Activated CD8-positive, alpha-beta T cell treated with anti-CD3 and anti-CD28 coated beads for 36 hours (primary cell): ENCODE measurements around the gene MLLT1. TPM values are rescaled to one million over a fixed set of nuclear protein-coding genes. Genes with fewer than 3 reads are reported as not detected.

Experiments used
- ATAC-seq: fragments of 200-7000 bp; cut with Tn5 transposase; one replicate; pipeline ENCODE4 v1.10.0; 2021; ENCODE audit warnings: mild to moderate bottlenecking, moderate library complexity
- CTCF ChIA-PET: fragments of 350-600 bp; sonication (Branson Sonifier 250); formaldehyde crosslinking; loops from one replicate; lab custom pipeline; 2021; ENCODE audit warnings: antibody characterized with exemption; lab: Charles Lee
- POLR2A ChIA-PET: fragments of 350-600 bp; sonication (Branson Sonifier 250); formaldehyde crosslinking; loops from one replicate; lab custom pipeline; 2021; ENCODE audit warnings: antibody characterized with exemption; lab: Charles Lee
- DNase-seq: peaks from one replicate; pipeline ENCODE4 v3.0.0-alpha.2; 2020
- H3K27ac Mint-ChIP-seq: one replicate; pipeline ENCODE4 v1.8.0; 2021; ENCODE audit warnings: mild to moderate bottlenecking, mixed read lengths
- H3K27me3 Mint-ChIP-seq: one replicate; pipeline ENCODE4 v1.8.0; 2021; ENCODE audit warnings: mixed read lengths
- H3K36me3 Mint-ChIP-seq: one replicate; pipeline ENCODE4 v1.8.0; 2021; ENCODE audit warnings: low read depth, mixed read lengths
- H3K4me1 Mint-ChIP-seq: one replicate; pipeline ENCODE4 v1.8.0; 2021; ENCODE audit warnings: low read depth, mixed read lengths
- H3K4me3 Mint-ChIP-seq: one replicate; pipeline ENCODE4 v1.8.0; 2021; ENCODE audit warnings: mild to moderate bottlenecking, moderate library complexity, mixed read lengths
- H3K9me3 Mint-ChIP-seq: one replicate; pipeline ENCODE4 v1.8.0; 2021; ENCODE audit warnings: mixed read lengths
- intact Hi-C: fragments of 100-400 bp; cut with micrococcal nuclease; formaldehyde crosslinking; loops from one replicate; pipeline ENCODE4 v1.10.0; 2022
- total RNA-seq, 2 experiments: library from RNA; stranded (reverse); gene quantifications; one replicate each; pipeline ENCODE4 v1.2.3, GENCODE V29; 2021
- TF ChIP-seq, protein P1 (sequence below): fragments of 200-600 bp; IDR thresholded peaks from one replicate; pipeline ENCODE4 v1.8.0; 2022; ENCODE audit warnings: antibody characterized with exemption, mild to moderate bottlenecking

Gene MLLT1
- total RNA-seq, 2 experiments from 2014 or later = 41.4 to 44.6 TPM

DNA sequence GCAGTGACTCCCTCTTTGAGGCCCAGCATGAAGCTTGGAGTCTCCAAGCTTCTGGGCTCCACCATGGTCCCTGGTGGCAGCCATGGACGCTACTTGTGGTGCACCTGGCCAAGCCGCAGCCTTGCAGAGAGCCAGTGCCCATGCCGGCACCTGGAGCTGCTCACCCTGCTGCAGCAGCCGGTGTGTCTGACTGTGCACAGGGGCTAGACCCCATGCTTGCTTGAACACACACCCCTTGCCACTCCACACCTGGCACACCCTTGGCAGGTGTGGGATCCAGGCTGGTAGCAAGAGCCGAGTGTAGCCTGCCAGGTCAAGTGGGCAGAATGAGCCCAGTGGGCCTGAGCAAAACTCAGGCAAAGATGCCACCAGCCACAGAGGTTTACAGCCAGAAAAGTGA is 18.6 kb upstream of the MLLT1 start:
- ATAC-seq (no peak), DNase-seq (no peak)
- Mint-ChIP-seq H3K36me3 (peaks cover 4% of the 10 kb centered on the region), H3K4me3 (no peak overlapping the region), H3K9me3 (peaks cover 5% of the 10 kb centered on the region), H3K4me1 (no peaks in the 10 kb centered on the region), H3K27ac (no peak overlapping the region), H3K27me3 (peaks cover 3% of the 10 kb centered on the region)
- intact Hi-C loops = no loop called here
- POLR2A ChIA-PET = interaction anchor here (0.7 to 1.3 kb wide), 2 partner anchors 11 to 20 kb away, joined by 3 read pairs; no protein-coding TSS in a partner anchor
- CTCF ChIA-PET = interaction anchor here (1.1 kb wide), 1 partner anchor 42 kb away, joined by 3 read pairs; no protein-coding TSS in a partner anchor
- TF ChIP-seq, protein P1, sequence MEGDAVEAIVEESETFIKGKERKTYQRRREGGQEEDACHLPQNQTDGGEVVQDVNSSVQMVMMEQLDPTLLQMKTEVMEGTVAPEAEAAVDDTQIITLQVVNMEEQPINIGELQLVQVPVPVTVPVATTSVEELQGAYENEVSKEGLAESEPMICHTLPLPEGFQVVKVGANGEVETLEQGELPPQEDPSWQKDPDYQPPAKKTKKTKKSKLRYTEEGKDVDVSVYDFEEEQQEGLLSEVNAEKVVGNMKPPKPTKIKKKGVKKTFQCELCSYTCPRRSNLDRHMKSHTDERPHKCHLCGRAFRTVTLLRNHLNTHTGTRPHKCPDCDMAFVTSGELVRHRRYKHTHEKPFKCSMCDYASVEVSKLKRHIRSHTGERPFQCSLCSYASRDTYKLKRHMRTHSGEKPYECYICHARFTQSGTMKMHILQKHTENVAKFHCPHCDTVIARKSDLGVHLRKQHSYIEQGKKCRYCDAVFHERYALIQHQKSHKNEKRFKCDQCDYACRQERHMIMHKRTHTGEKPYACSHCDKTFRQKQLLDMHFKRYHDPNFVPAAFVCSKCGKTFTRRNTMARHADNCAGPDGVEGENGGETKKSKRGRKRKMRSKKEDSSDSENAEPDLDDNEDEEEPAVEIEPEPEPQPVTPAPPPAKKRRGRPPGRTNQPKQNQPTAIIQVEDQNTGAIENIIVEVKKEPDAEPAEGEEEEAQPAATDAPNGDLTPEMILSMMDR = no peak

DNA sequence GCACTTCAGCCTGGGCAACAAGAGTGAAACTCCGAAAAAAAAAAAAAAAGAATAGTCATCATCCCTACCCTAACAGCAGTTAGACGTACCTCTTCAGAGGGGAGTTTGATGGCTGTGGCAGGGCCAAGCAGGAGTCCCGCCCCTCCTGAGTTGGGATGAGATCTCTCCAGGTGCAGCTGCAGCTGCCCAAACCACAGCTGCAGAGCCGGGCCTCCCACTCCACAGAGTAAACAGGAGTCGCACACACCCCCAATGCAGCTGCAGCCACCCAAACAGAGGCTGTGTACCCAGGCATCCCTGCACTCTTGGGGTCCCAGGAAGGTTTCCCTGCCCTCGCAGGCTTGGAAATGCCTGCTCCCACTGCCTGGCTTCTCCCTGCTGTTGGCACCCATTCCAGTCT is 17.4 kb upstream of the MLLT1 start:
- Mint-ChIP-seq H3K27ac (no peak overlapping the region), H3K27me3 (peaks cover 3% of the 10 kb centered on the region), H3K36me3 (peaks cover 11% of the 10 kb centered on the region), H3K4me3 (no peak overlapping the region), H3K9me3 (peaks cover 8% of the 10 kb centered on the region), H3K4me1 (no peaks in the 10 kb centered on the region)
- DNase-seq (no peak), ATAC-seq (no peak)
- ChIA-PET CTCF (interaction anchor here (3.1 kb wide), 1 partner anchor 79 kb away, joined by 17 read pairs; no protein-coding TSS in a partner anchor), POLR2A (interaction anchor here (0.6 kb wide), 1 partner anchor 332 kb away, joined by 3 read pairs; no protein-coding TSS in a partner anchor)
- TF ChIP-seq, protein P1 = no peak
- intact Hi-C loops = no loop called here

DNA sequence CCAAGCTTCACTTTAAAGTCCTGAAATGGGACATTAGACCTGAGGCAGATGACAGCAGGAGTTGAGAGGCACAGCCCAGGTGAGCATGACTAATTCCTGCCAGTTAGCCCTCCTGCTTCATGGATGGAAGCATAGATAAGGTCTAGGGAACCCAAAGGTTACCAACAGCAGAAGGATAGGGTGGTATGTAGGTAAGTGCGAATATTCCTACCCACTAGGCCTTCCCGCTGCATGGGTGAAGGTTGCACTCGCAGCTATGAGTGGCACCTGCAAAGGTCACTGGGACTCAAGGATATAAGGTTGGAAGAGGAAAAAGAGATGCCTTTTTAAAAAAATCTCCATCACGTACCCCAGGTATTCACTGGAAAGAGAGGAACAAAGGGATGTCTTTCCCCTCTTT is 12.2 kb upstream of the MLLT1 start:
- TF ChIP-seq, protein P1 = no peak
- H3K4me1 Mint-ChIP-seq = no peaks in the 10 kb centered on the region
- no peak overlapping the region for H3K4me3 Mint-ChIP-seq
- intact Hi-C loops = no loop called here
- peaks cover 49% of the 10 kb centered on the region for H3K9me3 Mint-ChIP-seq
- H3K27me3 Mint-ChIP-seq = peaks cover 1% of the 10 kb centered on the region
- ATAC-seq = no peak
- CTCF ChIA-PET = no interaction called here
- peaks cover 17% of the 10 kb centered on the region for H3K36me3 Mint-ChIP-seq
- DNase-seq = peak; percentile 18
- no peak overlapping the region for H3K27ac Mint-ChIP-seq
- POLR2A ChIA-PET = no interaction called here

DNA sequence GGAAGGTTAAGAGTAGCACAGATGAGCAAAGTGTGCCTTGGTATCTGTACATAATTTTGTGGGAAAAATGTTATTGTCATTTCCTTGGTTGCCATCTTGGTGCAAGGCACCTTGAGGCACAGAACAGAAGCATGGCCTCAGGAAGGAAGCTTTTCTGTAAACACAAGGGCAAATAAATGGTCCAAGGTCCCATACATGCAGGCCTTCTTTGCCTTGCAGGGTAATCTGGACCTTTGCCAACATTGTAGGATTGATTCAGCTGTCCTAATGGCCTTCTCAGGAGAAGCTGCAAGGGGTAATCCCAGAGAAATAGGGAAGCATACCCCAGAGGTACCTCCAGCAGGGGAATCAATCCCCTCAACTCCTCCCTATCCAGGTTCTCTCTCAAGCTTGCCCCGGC is 9.0 kb upstream of the MLLT1 start:
- TF ChIP-seq, protein P1 = no peak
- CTCF ChIA-PET = interaction anchor here (1.3 to 3.0 kb wide), 2 partner anchors 11 to 70 kb away, joined by 4 to 15 read pairs; no protein-coding TSS in a partner anchor
- H3K9me3 Mint-ChIP-seq = peaks cover 46% of the 10 kb centered on the region
- H3K36me3 Mint-ChIP-seq = peaks cover 13% of the 10 kb centered on the region
- DNase-seq (no peak), ATAC-seq (no peak)
- intact Hi-C loops = no loop called here
- H3K4me3 Mint-ChIP-seq = no peak overlapping the region
- H3K27me3 Mint-ChIP-seq = no peaks in the 10 kb centered on the region
- no peak overlapping the region for H3K27ac Mint-ChIP-seq
- POLR2A ChIA-PET = no interaction called here
- no peaks in the 10 kb centered on the region for H3K4me1 Mint-ChIP-seq

DNA sequence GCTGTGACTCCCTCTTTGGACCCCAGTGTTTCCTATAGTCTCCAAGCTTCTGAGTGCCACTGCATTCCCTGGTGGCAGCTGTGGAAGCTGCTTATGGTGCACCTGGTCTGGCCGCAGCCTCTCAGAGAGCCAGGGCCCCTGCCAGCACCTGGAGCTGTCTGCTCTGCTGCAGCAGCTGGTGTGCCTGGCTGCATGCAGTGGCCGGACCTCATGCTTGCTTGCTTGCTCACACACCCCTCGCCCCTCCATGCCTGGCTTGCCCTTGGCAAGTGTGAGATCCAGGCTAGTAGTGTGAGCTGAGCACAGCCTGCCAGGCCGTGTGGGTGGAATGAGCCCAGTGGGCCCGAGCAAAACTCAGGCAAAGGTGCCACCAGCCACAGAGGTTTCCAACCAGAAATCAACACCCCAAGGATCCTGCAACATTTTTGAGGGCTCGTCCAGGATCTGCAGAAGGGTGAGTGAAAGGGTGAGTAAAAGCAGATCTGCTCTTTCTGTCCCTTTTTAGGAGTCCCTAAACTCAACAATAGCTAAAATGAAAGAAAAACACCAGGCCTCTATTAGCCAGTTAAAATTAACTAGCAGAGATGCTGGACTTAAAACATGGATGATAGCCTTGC is 7.6 kb upstream of the MLLT1 start:
- Mint-ChIP-seq H3K4me1 (no peaks in the 10 kb centered on the region), H3K36me3 (peaks cover 8% of the 10 kb centered on the region), H3K27ac (no peak overlapping the region), H3K27me3 (no peaks in the 10 kb centered on the region), H3K4me3 (no peak overlapping the region), H3K9me3 (peaks cover 44% of the 10 kb centered on the region)
- POLR2A ChIA-PET = interaction anchor here (1.2 kb wide), 1 partner anchor 11 kb away, joined by 3 read pairs; no protein-coding TSS in a partner anchor
- CTCF ChIA-PET = interaction anchor here (0.8 to 1.1 kb wide), 3 partner anchors 12 to 41 kb away, joined by 3 to 5 read pairs (median 4); no protein-coding TSS in a partner anchor
- intact Hi-C loops = no loop called here
- TF ChIP-seq, protein P1 = no peak
- ATAC-seq (no peak), DNase-seq (peak; percentile 24)
